ENCODE measurements around the gene KIAA2012. TPM values are rescaled to one million over a fixed set of nuclear protein-coding genes. Genes with fewer than 3 reads are reported as not detected.

The KIAA2012 gene
- total and polyA plus RNA-seq, 2 of the 4 experiments (the other 2 are of a cell fraction), result under 0.01 to 0.09 TPM

- H2AFZ ChIP-seq (replicated peaks; ENCODE audit: low read length, poor library complexity), result no peak overlapping the region
- BruUV-seq (replicated peaks), result no TSS peak
- H2AK9ac ChIP-seq (replicated peaks; ENCODE audit: low read depth, low read length, poor library complexity), result no peak overlapping the region
- H2BK20ac ChIP-seq (ENCODE audit: low read depth, low read length), result no peak overlapping the region
- H3K4me2 ChIP-seq (ENCODE audit: low read depth, low read length), result peak overlapping the region; percentile 96
- H3K27ac ChIP-seq (ENCODE audit: insufficient read depth, low read length), result no peak overlapping the region
- H3K18ac ChIP-seq (ENCODE audit: low read depth, low read length), result no peak overlapping the region
- TF ChIP-seq CHD1 (IDR thresholded peaks at IDR 0.05; ENCODE audit: low read depth, low read length) (no peak), MAFK (IDR thresholded peaks at IDR 0.05; ENCODE audit: low read depth, low read length) (no peak), MXI1 (IDR thresholded peaks at IDR 0.05; ENCODE audit: borderline replicate concordance, low read depth, low read length) (no peak), NFE2L2 (IDR thresholded peaks at IDR 0.05; ENCODE audit: low read depth, low read length) (no peak), RFX5 (IDR thresholded peaks at IDR 0.05; ENCODE audit: low read depth, low read length) (no peak), RAD21 (IDR thresholded peaks at IDR 0.05; ENCODE audit: low read length) (no peak), CEBPB (IDR thresholded peaks at IDR 0.05; ENCODE audit: low read depth, low read length) (no peak), BHLHE40 (IDR thresholded peaks at IDR 0.05; ENCODE audit: low read depth, low read length) (no peak), POLR2A (IDR thresholded peaks at IDR 0.05; ENCODE audit: low read depth, low read length) (no peak), MAZ (IDR thresholded peaks at IDR 0.05; ENCODE audit: borderline replicate concordance, low read depth, low read length) (no peak), RCOR1 (IDR thresholded peaks at IDR 0.05; ENCODE audit: insufficient replicate concordance, low read length) (no peak)
- TF ChIP-seq, protein P1, sequence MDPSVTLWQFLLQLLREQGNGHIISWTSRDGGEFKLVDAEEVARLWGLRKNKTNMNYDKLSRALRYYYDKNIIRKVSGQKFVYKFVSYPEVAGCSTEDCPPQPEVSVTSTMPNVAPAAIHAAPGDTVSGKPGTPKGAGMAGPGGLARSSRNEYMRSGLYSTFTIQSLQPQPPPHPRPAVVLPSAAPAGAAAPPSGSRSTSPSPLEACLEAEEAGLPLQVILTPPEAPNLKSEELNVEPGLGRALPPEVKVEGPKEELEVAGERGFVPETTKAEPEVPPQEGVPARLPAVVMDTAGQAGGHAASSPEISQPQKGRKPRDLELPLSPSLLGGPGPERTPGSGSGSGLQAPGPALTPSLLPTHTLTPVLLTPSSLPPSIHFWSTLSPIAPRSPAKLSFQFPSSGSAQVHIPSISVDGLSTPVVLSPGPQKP (IDR thresholded peaks at IDR 0.05; ENCODE audit: borderline replicate concordance, low read depth, low read length), result no peak
- no peak overlapping the region for H4K91ac ChIP-seq (ENCODE audit: insufficient read depth, low read depth, low read length)
- no peak overlapping the region for H2AK5ac ChIP-seq (ENCODE audit: low read depth, low read length)
- no peaks in the 10 kb centered on the region for H3K27me3 ChIP-seq (ENCODE audit: control insufficient read depth, insufficient read depth, low read length)
- in situ Hi-C loops (cut with MboI; ENCODE audit: low sequenced_read_pairs), result no loop called here
- no peaks in the 10 kb centered on the region for H3K9me3 ChIP-seq (ENCODE audit: control insufficient read depth, insufficient read depth, low read length)
- no peak overlapping the region for H2BK5ac ChIP-seq (ENCODE audit: low read depth, low read length, poor library complexity, severe bottlenecking)
- no peak overlapping the region for H3K14ac ChIP-seq (replicated peaks; ENCODE audit: low read depth, low read length)
- no peak overlapping the region for H2BK15ac ChIP-seq (ENCODE audit: low read depth, low read length)
- no peak overlapping the region for H4K8ac ChIP-seq (ENCODE audit: low read depth in 2 of 2, low read length in 2 of 2)
- no peak overlapping the region; the same call in 1 of the 2 replicates for H3K9ac ChIP-seq (ENCODE audit: low read depth, low read length)
- H3K56ac ChIP-seq (ENCODE audit: extremely low read depth, insufficient read depth, low read length), result no peak overlapping the region
- H3K4me1 ChIP-seq (ENCODE audit: control insufficient read depth, insufficient read depth, low read length), result peaks cover 16% of the 10 kb centered on the region
- H4K20me1 ChIP-seq (ENCODE audit: insufficient read depth, low read length), result peaks cover 42% of the 10 kb centered on the region
- ChIA-PET POLR2A (ENCODE audit: unreplicated experiment) (interaction anchor here (0.7 kb wide), 1 partner anchor 177 kb away, joined by 8 read pairs; no protein-coding TSS in a partner anchor), CTCF (interaction anchor here (0.7 kb wide), 1 partner anchor 62 kb away, joined by 3 read pairs; no protein-coding TSS in a partner anchor)
- no peak overlapping the region for H3K4ac ChIP-seq (ENCODE audit: low read depth, low read length)
- H3K4me3 ChIP-seq (ENCODE audit: insufficient read depth, low read depth, low read length), result no peak overlapping the region
- H3K79me1 ChIP-seq (ENCODE audit: low read depth in 1 of 2, low read length in 2 of 2), result peaks cover 12 to 32% of the 10 kb centered on the region in 2 experiments
- no peak overlapping the region for H4K5ac ChIP-seq (ENCODE audit: low read depth, low read length)
- ATAC-seq (ENCODE audit: low read depth) (no peak), DNase-seq (no peak)
- WGBS, 2 experiments (ENCODE audit: extremely low coverage in 2 of 2, insufficient read length in 1 of 2), result no CpG with 5 or more reads among the region's 4 CpGs
- no peak overlapping the region; the same call in 1 of the 2 replicates for H3K23ac ChIP-seq (ENCODE audit: low read depth, low read length)
- intact Hi-C loops (cut with micrococcal nuclease), result no loop called here
- dilution Hi-C loops (cut with HindIII; ENCODE audit: low sequenced_read_pairs, unreplicated experiment), result no loop called here
- peaks cover 10% of the 10 kb centered on the region for H3K9me1 ChIP-seq (ENCODE audit: insufficient read depth, low read length)
- no peak overlapping the region for H2BK120ac ChIP-seq (ENCODE audit: low read depth, low read length)
- H3K36me3 ChIP-seq (ENCODE audit: control insufficient read depth, insufficient read depth, low read length), result peaks cover 30% of the 10 kb centered on the region
Observed at GRCh38 chr2:202040079-202040844, 32.8 kb upstream of the KIAA2012 start.

Data from IMR-90 (cell line).